Inflammatory macrophage treated with lipopolysaccharide for 1 hour (primary cell): ENCODE data around the gene DNPH1.

ENCODE experiments used
- DNase-seq, 2 donors: peaks; one replicate each; pipeline ENCODE4 v3.0.0-alpha.2; 2020 to 2022

DNPH1 gene

DNA sequence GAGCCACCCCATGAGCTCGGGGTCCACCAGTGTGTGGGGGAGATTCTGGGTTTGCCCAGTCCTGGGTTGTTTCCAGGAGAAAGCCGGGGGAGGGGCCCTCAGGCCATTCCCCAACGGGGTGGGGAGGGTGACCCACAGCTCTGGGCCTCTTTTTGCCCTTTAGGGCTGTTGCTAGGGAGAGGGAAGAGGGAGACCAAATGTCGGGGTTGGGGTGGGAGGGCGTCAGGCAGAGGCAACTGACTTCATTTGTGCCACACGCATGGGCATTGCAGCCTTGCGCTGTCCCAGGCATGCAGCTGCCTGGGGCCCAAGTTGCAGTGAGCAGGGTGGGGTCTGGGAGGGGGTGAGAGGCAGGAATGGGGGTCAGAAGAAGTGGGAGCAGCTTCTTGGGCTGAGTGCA lies 49.2 kb downstream of the DNPH1 start:
- DNase-seq: no peak

DNA sequence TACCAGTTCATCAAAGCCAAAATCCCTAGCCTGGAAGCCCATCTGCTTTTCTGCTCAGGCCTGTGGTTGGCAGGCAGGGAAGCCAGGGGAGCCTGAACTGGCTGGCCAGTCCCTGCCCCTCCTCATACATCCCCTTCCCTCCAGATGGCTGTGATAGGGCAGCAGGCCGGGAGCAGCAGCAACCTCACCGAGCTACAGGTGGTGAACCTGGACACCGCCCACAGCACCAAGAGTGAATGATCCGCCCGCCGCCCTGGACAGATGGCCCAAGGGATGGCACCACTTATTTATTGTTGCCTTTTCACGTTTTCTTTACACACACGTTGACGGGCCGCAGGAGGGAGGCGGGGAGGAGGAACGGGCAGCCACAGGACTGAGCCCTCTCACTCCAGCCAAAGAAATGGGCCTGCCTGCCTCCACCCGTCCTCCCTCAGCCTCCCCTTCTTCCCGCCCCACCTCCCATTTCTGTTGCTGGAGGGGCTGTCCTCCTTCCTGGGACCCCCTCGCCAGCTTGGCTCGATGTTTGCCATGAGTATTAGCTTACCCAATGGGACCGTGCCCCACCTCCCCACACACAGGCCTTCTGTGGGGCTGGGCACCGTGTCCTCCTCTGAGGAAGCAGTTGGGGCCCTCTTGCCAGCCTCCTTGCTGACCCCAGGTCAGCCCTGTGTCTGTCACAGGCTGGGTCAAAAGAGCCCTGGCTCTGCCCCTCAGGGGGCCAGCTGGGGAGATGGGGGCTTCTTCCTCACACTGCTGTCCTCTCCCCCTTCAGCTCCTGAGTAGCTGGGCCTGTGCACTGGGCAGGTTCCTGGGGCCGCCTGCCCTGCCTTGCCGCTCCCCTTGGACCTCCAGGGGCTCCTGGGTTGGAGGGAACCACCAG lies 50.1 kb downstream of the DNPH1 start:
- DNase-seq: no peak

DNA sequence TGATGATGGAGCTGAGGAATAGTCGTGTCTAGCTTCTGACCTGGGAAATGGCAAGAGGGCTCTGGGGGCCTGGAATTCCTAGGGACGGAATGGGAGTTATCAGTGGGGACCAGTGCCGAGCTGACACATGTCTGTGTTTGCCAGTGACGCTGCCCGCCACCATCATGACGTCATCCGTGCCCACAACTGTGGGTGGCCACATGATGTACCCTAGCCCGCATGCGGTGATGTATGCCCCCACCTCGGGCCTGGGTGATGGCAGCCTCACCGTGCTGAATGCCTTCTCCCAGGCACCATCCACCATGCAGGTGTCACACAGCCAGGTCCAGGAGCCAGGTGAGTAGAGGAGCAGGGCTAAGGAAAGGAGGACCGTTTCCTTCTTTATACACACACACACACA lies 51.1 kb downstream of the DNPH1 start:
- DNase-seq: no peak

DNA sequence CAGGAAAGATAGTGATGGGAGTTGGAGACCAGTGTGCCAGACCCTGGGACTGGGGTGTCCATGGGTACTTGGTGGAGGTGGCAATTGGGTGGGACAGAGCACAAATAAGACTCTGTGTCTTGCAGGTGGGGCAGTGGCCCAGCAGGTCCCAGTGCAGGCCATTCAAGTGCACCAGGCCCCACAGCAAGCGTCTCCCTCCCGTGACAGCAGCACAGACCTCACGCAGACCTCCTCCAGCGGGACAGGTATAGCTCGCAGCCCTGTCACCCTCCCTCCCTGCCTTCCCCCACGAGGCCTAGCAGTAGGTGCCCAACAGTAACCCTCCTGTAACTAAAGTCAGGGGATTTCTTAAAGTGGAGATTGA lies 52.9 kb downstream of the DNPH1 start:
- no peak for DNase-seq

DNA sequence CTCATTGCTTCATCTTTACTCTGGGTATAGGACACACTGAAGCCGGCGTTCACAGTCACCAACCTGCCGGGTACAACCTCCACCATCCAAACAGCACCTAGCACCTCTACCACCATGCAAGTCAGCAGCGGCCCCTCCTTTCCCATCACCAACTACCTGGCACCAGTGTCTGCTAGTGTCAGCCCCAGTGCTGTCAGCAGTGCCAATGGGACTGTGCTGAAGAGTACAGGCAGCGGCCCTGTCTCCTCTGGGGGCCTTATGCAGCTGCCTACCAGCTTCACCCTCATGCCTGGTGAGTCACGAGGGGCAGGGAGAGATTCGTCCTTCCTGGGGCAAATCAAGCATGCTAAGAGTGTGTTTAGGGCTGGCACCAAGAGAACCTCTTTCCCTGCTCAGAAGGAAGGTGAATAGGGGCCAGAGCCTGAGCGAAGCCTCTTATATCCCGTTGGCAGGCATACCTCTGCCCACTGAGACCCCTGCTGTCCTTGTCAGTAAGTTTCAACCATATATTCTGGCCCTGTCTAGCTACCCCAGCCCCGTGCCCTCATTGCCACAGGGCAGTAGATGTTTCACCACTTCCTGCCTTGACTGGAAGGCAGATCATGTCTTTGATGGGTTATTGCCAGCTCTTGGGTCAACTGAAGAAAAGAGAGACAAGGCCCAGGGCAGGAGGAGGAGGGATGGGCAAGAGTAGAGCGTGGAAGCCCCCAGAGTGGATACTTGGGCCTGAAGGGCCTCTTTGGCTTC lies 53.4 kb downstream of the DNPH1 start:
- no peak for DNase-seq
